Right hindlimb (tissue), 1 donor: ENCODE data around the gene BCL6.
A peak's percentile ranks its signal among the peaks of the same experiment; 100 is the strongest.

ENCODE experiments used
- DNase-seq: peaks from one replicate; pipeline ENCODE4 v3.0.0-alpha.2; 2018

The BCL6 gene

DNA sequence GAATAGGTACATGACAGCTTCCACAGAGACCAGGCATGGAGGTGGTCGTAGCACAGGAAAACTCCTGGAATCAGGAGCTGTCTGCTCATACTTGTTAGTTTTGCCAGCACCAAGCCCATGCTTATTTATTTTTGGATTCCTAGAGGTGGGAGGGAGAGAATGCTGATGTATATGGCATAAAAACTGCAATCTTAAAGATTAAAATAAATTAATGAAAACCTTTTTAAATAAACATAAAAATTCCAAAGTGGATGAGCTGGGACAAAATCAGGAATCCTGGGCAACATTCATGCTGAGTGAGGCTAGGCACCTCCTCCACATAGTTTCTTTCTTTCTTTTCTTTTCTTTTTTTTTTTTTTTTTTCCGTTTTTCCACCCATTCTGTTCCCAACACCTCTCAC lies 14.3 kb upstream of the BCL6 start:
- DNase-seq: no peak

DNA sequence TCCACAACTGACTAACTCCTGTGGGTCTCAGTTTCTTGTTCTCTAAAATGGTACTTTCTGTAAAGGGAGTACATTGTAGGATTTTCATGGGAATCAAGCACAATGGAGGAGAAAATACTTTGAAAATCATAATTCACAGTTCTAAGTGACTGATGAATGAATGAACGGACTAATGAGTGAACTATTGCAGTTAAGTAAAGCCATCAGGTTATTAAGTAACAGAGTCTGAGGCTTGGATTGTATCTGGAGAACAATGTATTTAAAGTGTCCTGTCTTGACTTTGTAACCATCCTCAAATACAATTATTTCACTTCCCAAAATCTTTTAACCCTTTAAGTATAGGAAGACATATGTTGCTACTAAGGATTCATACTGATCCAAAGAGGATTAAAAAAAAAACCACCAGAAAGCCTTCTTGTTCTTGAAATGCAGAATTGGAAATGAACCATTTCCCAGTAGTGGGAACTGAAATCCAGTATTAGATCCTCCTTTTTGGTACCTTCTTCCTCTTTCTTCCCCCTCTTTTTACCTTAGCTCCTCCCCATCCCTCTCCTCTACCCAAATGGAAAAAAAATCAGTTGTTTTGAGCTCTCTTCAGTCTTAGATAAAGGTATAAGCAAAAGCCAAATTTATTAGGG lies 13.2 kb upstream of the BCL6 start:
- no peak for DNase-seq

DNA sequence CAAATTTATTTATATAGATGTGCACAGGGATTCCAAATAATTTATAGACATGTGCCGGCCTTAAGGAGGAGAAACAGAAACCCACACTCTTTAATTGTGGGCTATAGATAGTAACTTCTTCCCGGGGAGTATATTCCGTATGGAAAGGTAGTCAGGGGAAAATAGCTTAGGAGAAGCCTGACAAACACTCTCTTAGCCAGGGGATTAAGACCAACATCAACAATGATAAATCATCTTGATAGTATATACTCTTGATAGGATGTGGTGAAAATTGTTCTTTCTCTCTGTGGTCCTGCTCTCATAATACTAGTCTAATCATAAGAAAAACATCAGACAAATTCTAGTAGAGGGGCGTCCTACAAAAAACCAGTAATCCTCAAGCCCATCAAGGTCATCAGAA lies 8.2 kb upstream of the BCL6 start:
- no peak for DNase-seq

DNA sequence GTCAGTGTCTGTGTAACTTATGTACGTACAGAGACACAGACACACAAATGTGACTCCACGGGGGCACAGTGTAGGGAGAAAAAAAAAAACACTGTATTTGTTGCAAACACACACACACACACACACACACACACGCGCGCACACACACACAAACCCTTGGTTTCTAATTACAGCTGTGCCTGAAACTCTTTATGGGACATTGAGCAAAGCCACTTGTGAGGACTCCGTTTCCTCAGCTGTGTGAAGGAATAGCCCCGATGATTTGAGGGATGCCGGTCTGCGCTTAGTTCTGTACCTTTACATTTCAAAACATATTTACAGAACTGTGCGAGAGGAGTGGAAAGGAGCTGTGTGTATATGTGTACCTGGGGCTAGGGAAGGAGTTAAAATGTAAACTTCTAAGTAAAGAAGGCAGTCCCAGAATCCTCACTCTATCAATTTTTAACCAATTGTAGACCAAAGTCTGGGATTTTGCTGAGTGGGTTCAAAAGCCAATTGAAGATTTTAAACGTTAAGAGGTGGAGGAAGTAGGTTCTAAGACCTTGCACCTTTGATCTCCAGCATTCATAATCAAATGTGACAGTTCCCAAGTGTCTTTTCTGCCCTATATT lies 5.3 kb upstream of the BCL6 start:
- DNase-seq: peak; percentile 58

DNA sequence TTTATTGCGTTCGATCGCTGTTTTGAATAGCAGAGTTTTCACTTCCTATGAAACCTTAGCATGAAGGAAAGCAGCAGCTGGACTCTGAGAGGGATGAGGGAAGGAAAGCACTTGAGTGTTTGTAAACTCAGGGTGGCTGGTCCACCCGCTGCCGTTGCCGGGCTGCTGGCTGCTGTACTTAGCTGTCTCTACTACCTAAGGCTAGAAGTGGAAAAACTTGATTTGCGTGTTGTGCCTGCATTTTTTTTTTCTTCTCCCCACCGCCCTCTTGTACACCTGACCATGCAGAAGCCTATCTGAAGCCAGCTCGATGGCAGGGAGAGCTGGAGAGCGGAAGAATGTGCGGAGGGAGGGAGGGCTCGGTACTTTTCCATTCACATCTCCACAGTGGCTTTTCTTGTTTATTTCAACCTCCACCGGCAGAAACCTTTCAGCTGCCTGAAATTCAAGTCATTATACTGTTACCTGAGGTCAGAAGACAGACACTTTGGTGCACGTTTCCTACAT lies 4.8 kb upstream of the BCL6 start:
- peak; percentile 52 for DNase-seq

DNA sequence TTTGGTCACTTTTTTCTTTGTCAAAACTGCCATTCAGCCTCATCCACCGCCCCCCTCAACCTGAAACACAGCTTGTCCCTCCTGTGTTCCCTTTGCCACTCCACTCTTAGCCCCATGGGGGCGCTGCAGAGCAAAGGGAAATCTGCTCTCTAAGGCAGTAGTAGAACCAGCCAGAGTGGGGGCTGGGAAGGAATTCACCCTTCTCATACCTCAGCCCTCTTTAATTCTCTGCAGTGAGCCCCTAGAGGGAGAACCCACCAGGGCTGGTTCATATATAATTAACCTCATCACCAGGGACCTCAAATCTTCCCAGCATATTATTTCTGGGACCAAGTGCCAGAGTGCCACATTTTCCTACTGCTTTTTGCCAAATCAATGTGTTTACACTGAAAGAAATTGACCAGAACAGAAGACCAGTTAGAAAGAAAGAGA lies 2.8 kb upstream of the BCL6 start:
- DNase-seq: peak; percentile 91

DNA sequence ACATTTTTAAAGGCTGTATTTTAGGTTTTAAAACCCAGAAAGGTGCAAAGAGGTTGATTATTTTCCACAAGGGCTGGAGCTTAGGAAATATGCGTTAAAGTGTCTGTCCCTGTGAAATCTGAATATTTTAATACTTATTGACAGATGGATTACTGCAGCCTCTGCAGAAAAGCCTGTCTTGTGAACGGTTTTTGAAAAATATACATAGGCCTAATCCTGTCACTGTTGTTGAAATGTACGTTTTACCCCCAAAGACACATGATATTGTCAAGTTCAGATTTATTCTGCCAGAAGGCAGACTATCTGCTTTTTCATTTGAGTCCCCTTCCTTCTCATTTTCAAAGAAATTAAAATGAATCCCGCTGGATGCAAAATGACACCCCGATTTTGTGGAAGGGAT lies 2.2 kb upstream of the BCL6 start:
- no peak for DNase-seq

DNA sequence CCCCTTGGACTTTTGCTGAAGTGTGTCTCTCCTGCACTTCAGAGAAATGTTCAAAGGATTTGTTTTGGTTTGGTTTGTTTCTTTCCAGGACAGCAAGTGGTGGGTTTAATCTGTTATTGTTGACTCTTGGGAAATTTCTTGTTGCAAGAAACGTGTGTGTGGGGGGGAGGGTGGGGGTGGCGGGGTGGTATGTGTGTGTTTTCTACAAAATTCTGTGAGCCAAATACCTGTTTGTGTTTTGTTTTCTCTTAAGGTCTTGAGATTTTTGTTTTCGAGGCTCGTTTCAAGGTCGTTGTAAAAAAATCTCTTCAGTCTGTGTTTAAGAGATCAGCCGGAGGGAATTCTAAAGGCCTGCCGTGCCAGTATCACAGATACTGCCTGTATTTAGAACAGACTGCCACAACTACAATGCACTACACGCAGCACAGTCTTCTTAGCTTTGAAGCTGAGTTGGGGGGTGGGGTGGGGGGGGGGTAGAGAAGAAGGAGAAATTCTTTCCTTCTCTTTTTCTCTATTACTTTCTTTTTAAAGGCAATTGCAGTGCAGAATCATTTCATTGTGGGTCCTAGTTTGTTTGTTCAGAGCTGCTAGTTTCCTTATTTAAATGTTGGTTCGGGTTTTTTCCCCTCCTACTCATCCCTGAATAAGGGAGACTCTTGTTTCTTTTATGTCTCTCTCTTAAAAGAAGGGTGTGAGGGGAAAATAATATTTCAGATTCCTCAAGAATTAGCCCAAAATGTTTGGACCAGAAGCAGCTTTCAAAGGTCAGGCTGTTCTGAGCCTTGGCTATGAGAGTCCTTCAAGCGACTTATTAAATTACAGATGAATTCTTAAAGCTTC lies 1.4 kb upstream of the BCL6 start:
- peak; percentile 55 for DNase-seq

DNA sequence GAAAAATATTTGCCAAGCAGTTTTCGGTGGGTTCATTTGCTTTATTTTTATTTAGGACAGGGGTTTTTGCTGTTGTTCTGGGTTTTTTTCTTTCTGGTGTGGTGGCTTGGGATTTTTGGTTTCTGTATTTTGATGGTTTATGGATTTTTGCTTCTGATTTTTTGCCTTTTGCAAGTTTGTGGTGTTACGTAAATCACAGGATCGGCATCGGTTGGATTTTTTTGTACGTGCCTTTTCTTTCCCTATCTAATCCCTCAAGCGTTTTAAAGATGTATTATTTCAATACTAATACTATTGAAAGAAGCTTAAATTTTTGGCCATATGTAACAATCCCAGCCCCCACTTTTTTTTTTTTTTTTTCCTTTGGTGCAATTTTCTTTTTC lies 782 bp upstream of the BCL6 start:
- no peak for DNase-seq

DNA sequence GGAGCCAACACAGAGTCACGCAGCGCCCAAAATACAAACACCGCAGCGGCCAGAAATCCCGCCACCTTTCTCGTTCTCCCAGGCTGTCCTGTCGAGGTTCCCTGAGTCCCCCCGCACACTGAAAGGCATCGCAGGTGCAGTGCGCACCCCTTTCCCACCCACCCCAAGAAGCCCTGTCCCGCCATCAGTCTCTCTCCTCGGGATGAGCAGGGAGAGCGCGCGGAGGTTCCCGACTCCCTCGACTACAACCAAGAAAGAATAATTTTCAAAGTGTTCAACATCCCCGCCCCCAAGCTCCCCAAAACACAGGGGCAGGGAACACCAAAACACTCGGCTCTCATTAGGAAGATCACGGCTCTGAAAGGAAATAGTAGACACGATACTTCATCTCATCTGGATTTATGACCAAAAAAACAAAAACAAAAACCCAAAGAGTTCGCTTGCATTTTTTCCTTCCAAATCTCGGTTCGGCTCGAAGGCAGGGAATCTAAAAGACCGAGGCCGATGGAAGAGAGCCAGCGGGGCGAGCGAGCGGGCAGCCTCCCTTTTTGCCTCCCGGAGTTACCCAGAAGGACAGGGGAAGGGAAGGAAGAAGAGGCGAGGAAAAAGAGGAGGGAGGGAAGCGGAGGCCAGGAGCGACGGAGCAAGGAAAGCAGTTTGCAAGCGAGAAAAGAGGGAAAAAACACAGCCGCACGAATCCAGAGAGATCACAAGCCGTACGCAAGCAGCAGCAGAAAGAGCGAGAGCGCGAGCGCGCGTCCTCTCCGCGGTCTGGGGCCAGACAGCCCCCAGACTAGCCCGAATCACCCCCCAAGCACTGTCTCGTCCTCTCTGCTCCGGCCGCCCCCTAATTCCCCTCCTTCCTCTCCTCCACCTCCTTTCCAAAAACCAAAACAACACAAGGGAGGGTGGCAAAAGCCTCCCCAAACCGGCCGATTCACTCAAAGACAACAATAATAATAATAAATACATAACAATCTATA lies 808 bp downstream of the BCL6 start:
- DNase-seq: peak; percentile 87

DNA sequence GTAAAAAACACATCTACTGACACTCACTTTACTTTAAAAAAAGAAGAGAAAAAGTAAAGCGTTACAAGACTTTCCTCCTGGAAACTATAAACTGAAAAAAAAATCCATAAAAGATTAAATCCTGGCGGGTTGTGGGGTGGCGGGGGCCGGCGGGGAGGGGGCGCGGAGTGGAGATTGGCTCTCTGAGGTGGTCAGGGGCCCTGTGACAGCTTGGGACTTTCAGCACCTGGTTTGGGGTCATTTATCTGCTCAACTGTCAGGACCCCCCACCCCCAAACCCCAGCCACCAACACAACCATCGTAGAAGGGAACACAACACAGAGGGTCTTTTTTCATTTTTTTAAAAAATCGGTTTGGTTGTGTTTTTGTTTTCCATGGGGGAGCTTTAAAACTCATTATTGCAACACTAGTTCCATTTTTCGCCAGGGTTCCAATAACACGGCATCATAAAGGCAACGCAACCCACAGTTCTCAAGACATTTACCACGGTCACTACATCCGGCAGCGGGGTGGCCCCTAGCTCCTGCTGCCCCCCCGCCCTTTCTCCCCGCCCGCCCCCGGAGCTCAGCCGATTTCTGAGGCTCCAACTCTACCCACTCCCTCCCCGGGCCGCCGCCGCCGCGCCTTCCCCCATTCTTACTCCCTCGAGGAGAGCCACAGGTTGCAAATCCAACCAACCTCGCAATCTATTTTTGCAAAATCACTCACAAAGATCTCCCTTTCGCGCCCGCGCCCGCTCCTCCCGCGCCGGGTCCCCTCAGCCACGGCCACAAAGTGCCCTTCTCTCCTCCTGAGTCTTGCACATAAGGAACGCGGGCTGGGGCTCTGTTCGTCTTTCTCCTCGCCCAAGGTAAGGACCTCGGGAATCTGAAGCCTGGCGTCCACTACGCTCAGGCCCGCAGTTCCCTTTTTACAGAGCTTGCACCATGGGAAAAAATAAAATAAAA lies 1.8 kb downstream of the BCL6 start:
- DNase-seq: peak; percentile 84

DNA sequence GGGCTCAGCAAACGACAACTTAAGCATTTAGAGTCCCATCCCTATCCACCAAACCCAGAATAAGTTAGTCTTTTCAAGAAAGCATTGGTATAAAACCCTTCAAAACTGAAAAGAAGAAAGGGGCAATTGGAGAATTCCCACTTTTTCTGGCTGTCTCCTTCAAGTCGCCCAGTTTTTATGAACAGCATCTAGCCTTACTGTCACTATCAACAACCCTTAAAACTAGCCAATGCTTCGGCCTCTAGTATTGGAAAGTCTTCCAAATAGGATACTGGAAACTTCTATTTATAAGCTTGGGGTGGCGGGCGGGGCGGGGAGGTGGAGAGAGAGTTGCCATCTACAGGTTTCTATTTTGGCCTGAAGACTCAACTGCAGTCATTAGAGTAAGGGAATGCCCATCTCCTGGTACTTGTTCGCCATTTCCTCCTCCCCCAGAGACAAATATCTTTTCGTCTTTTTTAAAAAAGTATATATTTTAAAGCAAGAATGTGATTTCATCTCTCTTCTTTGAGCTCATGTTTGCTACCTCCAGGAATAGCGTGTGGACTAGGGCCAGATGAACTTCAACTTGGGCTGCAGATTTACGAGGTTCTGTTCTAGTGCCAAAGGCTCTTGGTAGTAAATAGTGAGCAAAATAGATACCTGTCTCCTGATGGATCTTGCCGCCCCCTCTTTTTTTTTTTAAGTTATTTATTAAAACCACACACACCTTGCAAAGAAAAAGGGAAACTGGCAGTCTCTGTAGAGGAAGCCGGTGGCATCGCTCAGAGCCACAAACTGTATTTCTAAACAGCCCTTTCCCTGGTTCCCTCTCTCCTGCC lies 2.7 kb downstream of the BCL6 start:
- peak; percentile 45 for DNase-seq

DNA sequence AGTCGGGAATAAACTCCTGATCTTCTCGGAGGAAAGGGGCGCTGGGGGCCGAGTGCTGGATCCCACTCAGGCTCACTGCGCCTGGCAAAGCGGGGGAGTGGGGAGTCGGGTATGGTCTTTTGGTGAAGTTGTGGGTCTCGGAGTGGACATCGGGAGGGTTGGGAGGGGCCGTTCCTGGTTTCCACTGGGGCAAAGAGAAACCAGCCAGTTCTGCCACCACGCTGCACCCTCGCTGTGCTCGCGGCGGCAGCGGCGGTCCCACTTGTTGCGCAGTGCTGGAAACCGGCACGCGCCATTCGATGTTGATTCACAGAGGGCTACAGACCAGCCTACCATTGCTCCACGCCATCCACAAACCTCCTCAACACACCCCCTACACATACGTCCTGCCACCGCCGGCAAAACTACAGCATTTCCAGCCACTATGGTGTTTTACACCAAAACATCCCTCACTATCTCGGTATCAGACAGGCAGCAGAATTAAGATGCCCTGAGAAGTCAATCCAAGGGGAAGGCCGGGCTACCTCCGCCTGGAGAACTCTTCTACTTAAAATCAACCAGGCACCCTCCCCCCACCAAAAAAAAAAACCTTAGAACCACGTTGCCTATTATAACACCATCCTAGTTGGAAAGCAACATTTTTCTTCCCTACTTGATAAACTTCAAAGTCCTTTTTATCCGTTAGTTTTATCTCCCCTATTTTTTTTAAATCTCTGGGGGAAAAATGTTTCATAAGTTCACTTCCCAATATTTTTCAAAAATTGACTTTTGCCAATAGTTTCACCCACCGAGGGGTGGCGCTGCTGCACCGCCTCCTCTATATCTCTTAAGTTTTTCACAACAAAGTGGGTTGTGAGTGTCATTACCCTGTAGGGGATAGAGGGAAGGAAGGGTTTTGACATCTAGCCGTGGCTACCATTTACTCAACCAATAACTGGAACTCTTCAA lies 3.6 kb downstream of the BCL6 start:
- DNase-seq: peak; percentile 78

DNA sequence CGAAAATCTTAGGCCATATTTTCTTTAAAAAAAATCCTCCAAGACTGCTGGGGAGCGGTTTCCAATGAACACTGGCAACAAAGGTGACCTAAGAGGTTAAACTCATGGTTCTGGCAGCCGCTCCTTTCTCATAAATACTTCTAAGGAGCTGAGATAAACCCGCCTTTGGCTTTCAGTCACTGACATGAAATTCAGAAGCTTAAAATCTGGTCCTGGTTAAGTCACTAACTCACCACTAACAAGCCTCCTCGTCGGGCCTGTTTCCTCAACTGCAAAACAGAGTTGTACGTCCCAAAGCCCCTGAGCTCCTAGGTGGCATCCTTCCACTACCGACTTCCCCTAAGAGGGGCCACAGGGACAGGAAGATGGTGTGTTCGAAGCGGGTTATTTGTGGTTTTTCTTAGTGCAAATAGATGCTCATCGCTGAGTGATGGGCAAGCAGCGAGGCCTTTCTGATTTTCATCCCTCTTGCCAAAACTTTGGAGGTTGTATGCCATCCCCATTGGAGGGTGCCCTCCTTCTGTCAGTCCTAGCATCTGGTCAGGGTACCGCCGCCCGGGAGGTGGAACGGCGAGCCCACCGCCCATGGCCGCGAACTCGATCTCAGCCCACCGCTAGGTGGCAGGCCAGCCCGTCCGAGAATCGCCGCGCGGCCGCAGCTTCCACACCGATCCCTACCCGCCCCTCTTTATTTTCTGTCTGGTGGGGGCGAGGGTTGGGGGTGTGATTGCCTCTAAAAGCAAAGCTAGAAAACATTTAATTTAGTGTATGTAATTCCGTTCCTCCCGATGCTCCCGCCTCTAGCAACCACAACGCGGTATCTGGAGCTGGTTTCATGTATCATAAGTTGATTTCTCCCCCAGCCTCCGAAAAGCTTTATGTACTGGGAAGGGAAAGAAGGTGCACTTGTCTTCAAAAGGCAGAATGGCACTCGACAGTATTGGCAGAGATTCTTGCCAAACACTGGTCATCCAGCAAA lies 4.6 kb downstream of the BCL6 start:
- DNase-seq: peak; percentile 82

DNA sequence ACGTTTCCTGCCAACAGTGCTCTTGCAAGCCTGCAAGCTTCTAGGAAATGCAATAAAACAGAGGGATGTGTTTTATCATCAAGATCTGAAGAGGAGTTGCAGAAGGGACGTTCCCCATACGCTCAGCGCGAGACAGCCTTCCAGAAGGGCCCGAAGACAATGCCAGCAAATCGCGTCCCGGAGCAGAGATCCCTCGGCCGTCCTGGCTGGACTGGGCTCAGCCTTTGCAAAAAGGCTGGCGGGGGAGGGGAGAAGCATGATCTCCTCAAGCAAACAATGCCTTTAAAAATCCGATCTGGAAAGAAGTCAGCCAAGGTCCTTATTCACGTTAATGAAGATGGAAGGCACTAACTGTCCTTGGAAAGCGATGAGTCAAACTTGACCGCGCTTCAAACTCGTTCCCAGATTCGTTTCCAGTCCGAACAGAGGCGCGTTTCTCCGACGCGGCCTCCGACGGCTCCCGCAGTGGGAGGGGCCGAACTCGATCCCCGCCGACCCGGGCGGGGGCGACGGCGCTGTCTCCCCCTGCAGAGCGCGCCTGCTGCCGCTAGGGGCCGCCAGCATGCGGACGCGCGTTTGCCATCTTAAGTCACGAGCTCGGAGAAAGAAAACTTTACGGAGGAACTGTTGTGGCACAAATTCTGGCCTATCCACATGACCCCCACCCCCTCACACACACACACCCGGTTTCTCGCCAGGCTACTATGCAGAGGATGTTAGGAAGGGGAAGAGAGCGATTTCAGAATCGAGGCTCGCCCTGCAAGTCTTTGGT lies 5.5 kb downstream of the BCL6 start:
- peak; percentile 95 for DNase-seq

DNA sequence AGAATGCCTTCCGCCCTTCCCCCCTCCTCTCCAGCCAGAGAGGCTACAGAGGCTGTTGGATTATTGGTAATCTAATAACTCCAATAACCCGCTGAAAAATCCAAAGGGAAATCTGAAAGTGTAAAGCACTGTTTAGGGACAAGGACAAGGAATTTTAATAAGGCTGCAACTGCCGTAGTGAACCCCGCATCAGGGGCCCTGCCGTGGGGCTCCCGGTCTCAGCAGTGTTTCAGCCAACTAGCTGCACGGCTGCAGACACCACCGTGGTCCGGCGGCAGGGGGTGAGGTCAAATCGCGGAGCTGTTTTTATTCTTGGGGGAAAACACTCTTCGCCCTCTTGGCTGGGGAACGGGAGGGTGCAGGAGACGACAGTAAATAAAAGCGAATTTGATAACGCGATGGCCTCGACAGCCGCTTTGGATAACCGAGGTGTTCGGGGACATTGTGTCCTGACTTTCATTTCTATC lies 6.1 kb downstream of the BCL6 start:
- DNase-seq: no peak
